DOHH2 (cell line): ENCODE results near the gene LCE5A.

Source experiments
- CTCF ChIP-seq: fragments of 200-600 bp; sonication (generic); IDR thresholded peaks from one replicate; pipeline ENCODE4 v1.5.1; 2014; ENCODE audit warnings: antibody characterized with exemption, mild to moderate bottlenecking, low read depth, low read length; ENCODE audit not compliant: poor library complexity, severe bottlenecking
- EZH2phosphoT487 ChIP-seq: fragments of 200-600 bp; sonication (generic); IDR thresholded peaks from 2 replicates; pipeline ENCODE4 v1.6.1; 2017; ENCODE audit warnings: borderline replicate concordance, mild to moderate bottlenecking, antibody characterized with exemption, low read length, moderate library complexity, mixed read lengths

GRCh38 chr1:152501704-152502103 is 8.9 kb upstream of the LCE5A start:
- TF ChIP-seq CTCF (no peak), EZH2phosphoT487 (no peak)
